Measurements from ENCODE around the gene NRCAM. TPM values are rescaled to one million over a fixed set of nuclear protein-coding genes. Genes with fewer than 3 reads are reported as not detected.

Gene NRCAM
- polyA plus RNA-seq, 1 donor (not counting 4 experiments of a cell fraction or from before 2014, with no cell fraction given), result 4.0 TPM

- no peak overlapping the region for H3K27ac ChIP-seq (ENCODE audit: control insufficient read depth, insufficient read depth, low read length)
- DNase-seq (ENCODE audit: low read depth, low spot score) (no peak), FAIRE-seq (no peak)
- H3K4me3 ChIP-seq (ENCODE audit: control insufficient read depth in 2 of 3, extremely low read depth in 1 of 3, insufficient read depth in 2 of 3, low read depth in 1 of 3, low read length in 3 of 3), result no peak overlapping the region
- H2AFZ ChIP-seq (ENCODE audit: control insufficient read depth, low read length), result no peak overlapping the region
- no peaks in the 10 kb centered on the region for H3K4me1 ChIP-seq (ENCODE audit: control insufficient read depth, extremely low read depth, insufficient read depth, low read length)
- no peak overlapping the region for H3K4me2 ChIP-seq (ENCODE audit: control insufficient read depth, extremely low read depth, insufficient read depth, low read depth, low read length)
- H3K9me1 ChIP-seq (ENCODE audit: control insufficient read depth, extremely low read depth, insufficient read depth, low read length), result no peaks in the 10 kb centered on the region
- no peak overlapping the region for H3K9ac ChIP-seq (ENCODE audit: control insufficient read depth, extremely low read depth, insufficient read depth, low read length)
- H3K36me3 ChIP-seq (ENCODE audit: control insufficient read depth in 2 of 2, extremely low read depth in 1 of 2, insufficient read depth in 2 of 2, low read length in 2 of 2), result no peaks in the 10 kb centered on the region
- no peaks in the 10 kb centered on the region for H3K27me3 ChIP-seq (ENCODE audit: control insufficient read depth, extremely low read depth, insufficient read depth, low read length)
- H3K79me2 ChIP-seq (ENCODE audit: control insufficient read depth, insufficient read depth, low read length), result no peaks in the 10 kb centered on the region
- TF ChIP-seq CTCF (optimal IDR thresholded peaks at IDR 0.05 in 1 of 3, IDR thresholded peaks at IDR 0.05 in 1 of 3, conservative IDR thresholded peaks at IDR 0.05 in 1 of 3; ENCODE audit: extremely low read depth in 1 of 3, insufficient read depth in 2 of 3, low read length in 3 of 3) (no peak), EZH2 (IDR thresholded peaks at IDR 0.05; ENCODE audit: low read length) (no peak)
- no peaks in the 10 kb centered on the region for H4K20me1 ChIP-seq (ENCODE audit: control insufficient read depth, extremely low read depth, insufficient read depth, low read length)
- no peaks in the 10 kb centered on the region for H3K9me3 ChIP-seq (ENCODE audit: control insufficient read depth, low read depth, low read length)
- dilution Hi-C loops (cut with MboI; ENCODE audit: extremely low pct_ligation_motif_present, low sequenced_read_pairs), result no loop called here
Measured at GRCh38 chr7:108407676-108408075, 48.6 kb downstream of the NRCAM start.

- Histone ChIP-seq H3K4me2 (ENCODE audit: control insufficient read depth, extremely low read depth, insufficient read depth, low read depth, low read length) (no peak overlapping the region), H3K79me2 (ENCODE audit: control insufficient read depth, insufficient read depth, low read length) (no peaks in the 10 kb centered on the region), H3K4me1 (ENCODE audit: control insufficient read depth, extremely low read depth, insufficient read depth, low read length) (no peaks in the 10 kb centered on the region), H3K4me3 (ENCODE audit: control insufficient read depth in 2 of 3, extremely low read depth in 1 of 3, insufficient read depth in 2 of 3, low read depth in 1 of 3, low read length in 3 of 3) (no peak overlapping the region), H3K36me3 (ENCODE audit: control insufficient read depth in 2 of 2, extremely low read depth in 1 of 2, insufficient read depth in 2 of 2, low read length in 2 of 2) (no peaks in the 10 kb centered on the region), H4K20me1 (ENCODE audit: control insufficient read depth, extremely low read depth, insufficient read depth, low read length) (no peaks in the 10 kb centered on the region), H3K27me3 (ENCODE audit: control insufficient read depth, extremely low read depth, insufficient read depth, low read length) (no peaks in the 10 kb centered on the region), H3K9ac (ENCODE audit: control insufficient read depth, extremely low read depth, insufficient read depth, low read length) (no peak overlapping the region), H2AFZ (ENCODE audit: control insufficient read depth, low read length) (no peak overlapping the region), H3K9me3 (ENCODE audit: control insufficient read depth, low read depth, low read length) (no peaks in the 10 kb centered on the region), H3K9me1 (ENCODE audit: control insufficient read depth, extremely low read depth, insufficient read depth, low read length) (no peaks in the 10 kb centered on the region), H3K27ac (ENCODE audit: control insufficient read depth, insufficient read depth, low read length) (no peak overlapping the region)
- TF ChIP-seq CTCF (optimal IDR thresholded peaks at IDR 0.05 in 1 of 3, IDR thresholded peaks at IDR 0.05 in 1 of 3, conservative IDR thresholded peaks at IDR 0.05 in 1 of 3; ENCODE audit: extremely low read depth in 1 of 3, insufficient read depth in 2 of 3, low read length in 3 of 3) (no peak), EZH2 (IDR thresholded peaks at IDR 0.05; ENCODE audit: low read length) (no peak)
- FAIRE-seq (no peak), DNase-seq (ENCODE audit: low read depth, low spot score) (no peak)
- dilution Hi-C loops (cut with MboI; ENCODE audit: extremely low pct_ligation_motif_present, low sequenced_read_pairs), result no loop called here
Measured at GRCh38 chr7:108406222-108406890, 49.9 kb downstream of the NRCAM start.

All from keratinocyte (primary cell).